Measurements from ENCODE around the gene ARHGAP8.
"Not testable (repeated sequence)": the region's sequence is repeated elsewhere in the genome, so short reads cannot be mapped to it uniquely, and the experiment has no call there.

Gene ARHGAP8

DNA sequence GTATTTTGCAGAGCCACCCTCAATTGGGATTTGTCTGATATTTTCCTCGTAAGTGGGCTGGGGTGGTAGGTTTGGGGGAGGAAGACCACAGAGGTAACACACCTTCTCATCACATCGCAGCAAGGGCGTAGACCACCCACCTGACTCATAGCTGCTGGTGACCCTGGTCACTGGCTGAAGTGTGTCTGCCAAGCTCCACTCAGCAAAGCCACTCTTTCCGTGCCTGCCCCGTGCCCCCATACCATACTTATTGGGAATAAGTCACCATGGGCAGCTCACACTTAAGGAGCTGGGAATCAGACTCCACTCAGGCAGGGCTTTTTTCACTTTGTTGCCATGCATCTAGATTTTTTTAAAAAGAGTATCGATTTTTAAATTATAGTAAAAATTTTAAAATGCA is 145.9 kb downstream of the ARHGAP8 start:
- no peak for DNase-seq (ENCODE audit: extremely low read depth, low read depth)
- H3K4me3 ChIP-seq (replicated peaks; ENCODE audit: low read depth, low read length) = no peak overlapping the region
- TF ChIP-seq, protein P1, sequence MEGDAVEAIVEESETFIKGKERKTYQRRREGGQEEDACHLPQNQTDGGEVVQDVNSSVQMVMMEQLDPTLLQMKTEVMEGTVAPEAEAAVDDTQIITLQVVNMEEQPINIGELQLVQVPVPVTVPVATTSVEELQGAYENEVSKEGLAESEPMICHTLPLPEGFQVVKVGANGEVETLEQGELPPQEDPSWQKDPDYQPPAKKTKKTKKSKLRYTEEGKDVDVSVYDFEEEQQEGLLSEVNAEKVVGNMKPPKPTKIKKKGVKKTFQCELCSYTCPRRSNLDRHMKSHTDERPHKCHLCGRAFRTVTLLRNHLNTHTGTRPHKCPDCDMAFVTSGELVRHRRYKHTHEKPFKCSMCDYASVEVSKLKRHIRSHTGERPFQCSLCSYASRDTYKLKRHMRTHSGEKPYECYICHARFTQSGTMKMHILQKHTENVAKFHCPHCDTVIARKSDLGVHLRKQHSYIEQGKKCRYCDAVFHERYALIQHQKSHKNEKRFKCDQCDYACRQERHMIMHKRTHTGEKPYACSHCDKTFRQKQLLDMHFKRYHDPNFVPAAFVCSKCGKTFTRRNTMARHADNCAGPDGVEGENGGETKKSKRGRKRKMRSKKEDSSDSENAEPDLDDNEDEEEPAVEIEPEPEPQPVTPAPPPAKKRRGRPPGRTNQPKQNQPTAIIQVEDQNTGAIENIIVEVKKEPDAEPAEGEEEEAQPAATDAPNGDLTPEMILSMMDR (IDR thresholded peaks at IDR 0.05; ENCODE audit: low read depth, low read length, missing control alignments) = no peak

DNA sequence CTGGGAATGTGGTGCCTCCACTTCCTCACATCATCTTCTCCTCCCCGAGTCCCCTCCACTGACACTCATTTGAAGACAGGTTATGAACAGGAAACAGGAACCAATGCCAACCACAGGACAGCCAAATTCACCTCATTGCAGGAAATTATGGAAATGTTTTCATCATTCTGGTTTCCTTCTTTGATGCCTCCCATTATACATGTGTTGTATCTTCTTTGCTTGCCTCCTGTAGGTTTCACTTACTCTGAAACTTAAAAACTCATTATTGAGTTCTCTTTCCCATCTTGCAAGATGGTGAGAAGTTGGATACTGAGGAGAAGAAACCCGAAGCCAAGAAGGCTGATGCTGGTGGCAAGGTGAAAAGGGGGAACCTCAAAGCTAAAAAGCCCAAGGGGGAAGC is 148.9 kb downstream of the ARHGAP8 start:
- DNase-seq (ENCODE audit: extremely low read depth, low read depth) = no peak
- TF ChIP-seq, protein P1 (IDR thresholded peaks at IDR 0.05; ENCODE audit: low read depth, low read length, missing control alignments) = no peak
- H3K4me3 ChIP-seq (replicated peaks; ENCODE audit: low read depth, low read length) = no peak overlapping the region

DNA sequence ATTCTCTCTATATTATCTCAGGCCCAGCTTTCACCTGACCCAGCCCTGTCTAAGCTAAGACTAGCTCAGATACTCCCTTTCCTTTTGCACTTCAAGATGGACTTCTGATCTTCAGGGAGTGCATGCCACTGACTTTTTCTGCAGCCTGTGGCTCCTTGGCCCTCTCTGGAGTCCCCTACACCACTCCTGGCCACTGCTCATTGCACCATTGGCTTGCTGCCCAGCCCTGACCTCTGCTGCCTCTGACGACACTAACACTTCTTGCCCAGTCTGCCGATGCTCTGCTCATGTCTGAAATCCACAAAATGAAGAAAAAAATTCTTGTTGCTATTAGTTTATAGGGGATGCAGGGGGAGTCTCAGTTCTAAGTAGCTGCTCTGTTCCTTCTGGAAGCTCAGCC is 150.8 kb downstream of the ARHGAP8 start:
- H3K4me3 ChIP-seq (replicated peaks; ENCODE audit: low read depth, low read length); DNase-seq (ENCODE audit: extremely low read depth, low read depth): not testable (repeated sequence)

DNA sequence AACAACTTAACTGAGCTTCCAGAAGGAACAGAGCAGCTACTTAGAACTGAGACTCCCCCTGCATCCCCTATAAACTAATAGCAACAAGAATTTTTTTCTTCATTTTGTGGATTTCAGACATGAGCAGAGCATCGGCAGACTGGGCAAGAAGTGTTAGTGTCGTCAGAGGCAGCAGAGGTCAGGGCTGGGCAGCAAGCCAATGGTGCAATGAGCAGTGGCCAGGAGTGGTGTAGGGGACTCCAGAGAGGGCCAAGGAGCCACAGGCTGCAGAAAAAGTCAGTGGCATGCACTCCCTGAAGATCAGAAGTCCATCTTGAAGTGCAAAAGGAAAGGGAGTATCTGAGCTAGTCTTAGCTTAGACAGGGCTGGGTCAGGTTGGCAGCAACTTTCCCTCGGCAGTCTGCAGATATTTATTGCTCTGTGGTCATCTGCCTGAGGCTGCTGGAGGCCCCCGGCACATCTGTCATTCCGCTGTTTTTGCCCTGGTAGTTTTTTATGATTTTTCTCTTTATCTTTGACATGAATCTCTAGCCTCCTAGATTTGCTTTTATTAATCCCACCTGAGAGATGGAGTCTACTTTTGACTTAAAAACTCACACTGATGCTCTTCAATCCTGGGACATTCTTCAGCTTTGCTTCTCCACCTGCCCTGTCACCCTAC is 152.2 kb downstream of the ARHGAP8 start:
- not testable (repeated sequence) for DNase-seq (ENCODE audit: extremely low read depth, low read depth); H3K4me3 ChIP-seq (replicated peaks; ENCODE audit: low read depth, low read length)

DNA sequence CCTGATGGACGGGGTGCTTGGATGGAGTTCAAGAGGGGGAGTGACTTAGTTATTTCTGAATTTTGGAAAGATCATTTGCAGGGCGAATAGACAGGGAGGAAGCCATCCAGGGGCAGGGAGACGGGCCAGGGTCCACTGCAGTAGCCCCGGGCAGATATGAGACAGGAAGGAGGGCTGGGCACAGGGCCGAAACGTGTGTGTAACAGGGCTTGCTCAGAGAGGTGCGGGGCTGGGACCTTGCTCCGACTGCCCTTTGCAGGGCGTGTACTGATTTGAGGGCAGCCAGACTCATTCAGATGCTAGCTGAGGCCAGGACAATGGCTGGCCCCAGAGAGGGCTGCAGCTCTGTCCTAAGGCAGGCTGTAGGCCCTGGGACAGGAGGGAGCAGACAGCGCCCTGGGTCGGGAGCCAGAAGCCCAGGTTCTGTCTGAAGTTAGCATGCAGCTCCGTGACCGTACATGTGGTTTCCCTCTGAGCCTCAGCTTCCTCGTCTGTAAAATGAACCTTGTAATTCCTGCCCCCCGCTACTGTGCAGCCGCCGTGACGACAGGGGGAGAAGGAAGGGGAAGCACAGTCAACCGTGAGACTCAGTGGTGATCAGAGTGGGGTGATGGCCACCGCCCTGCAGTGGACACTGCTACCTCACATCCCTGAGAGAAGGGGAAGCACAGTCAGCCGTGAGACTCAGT is 154.0 kb downstream of the ARHGAP8 start:
- no peak overlapping the region for H3K4me3 ChIP-seq (replicated peaks; ENCODE audit: low read depth, low read length)
- no peak for DNase-seq (ENCODE audit: extremely low read depth, low read depth)
- TF ChIP-seq, protein P1 (IDR thresholded peaks at IDR 0.05; ENCODE audit: low read depth, low read length, missing control alignments) = no peak

DNA sequence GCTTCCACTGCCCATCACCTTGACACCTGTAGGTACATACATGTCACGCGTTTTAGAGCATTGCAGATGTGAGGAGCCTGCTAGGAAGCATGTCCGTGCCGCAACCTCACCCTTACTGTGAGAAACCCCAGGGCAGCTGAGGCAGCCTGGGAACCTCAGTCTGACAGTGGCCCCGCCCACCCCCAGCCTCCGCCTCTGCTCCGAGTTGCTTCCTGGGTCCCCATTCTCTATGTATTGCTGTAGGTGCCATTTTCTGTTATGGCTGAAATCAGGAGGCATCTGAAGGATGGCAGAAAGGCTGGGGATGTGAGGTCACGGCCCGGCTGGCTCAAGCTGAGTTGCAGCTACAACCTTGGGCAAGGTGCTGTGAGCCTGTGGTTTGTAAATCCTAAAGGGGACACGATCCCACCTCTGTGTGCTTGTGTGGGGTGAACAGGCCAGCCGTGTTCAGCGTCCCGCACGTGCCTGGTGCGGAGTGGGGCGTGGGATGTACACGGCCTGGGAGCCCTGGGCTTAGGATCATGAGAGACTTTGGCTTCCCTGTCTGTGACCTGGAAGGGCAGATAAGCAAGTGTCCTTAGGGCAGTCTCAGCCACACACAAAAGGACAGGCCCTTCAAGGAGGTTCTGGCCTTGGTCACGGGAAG is 154.7 kb downstream of the ARHGAP8 start:
- TF ChIP-seq, protein P1 (IDR thresholded peaks at IDR 0.05; ENCODE audit: low read depth, low read length, missing control alignments) = no peak
- no peak for DNase-seq (ENCODE audit: extremely low read depth, low read depth)
- H3K4me3 ChIP-seq (replicated peaks; ENCODE audit: low read depth, low read length) = no peak overlapping the region

DNA sequence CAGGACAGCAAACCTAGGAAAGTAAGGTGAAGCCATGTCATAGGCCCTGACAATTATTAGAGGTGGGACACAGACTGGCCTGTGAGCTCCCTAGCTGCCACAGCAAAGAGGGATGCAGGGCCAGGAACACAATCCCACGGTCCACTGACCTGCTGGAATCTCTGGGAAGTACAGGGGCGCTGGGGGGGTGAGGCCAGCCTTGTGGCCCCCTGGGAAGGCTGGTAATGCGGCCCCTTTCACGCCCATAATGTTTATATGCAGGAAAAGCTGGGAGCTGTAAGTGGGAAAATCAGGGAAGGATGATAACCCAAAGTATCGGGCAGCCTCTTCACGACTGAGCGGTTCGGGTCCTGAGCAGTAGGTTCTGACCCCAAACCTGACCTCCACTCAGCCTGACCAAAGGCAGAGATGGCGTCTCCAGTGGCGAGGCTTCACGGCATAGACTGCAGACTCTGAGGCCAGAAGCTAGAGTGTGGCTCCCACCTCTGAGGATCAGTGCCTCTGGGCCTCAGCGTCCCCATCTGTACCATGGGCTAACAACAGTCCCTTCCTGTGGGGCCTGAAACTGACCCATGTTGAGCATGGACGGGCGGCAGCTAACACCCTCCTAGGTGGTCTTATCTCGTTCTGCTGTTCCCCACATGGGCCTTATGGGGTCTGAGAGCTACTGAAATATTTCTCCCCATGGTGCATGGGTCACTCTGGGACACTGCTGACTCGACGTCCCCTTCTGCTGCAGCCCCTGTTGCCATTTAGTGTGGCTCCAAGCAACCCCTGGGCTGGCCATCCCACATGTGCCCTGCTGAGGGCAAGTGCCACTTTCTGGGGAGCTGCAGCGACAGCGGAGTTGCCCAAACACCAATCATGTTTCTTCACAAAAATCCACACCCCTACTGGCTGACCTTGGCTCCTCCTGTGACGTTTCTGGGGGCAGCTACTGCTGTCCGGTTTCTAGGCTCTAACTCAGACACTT is 155.7 kb downstream of the ARHGAP8 start:
- no peak overlapping the region for H3K4me3 ChIP-seq (replicated peaks; ENCODE audit: low read depth, low read length)
- DNase-seq (ENCODE audit: extremely low read depth, low read depth) = no peak
- TF ChIP-seq, protein P1 (IDR thresholded peaks at IDR 0.05; ENCODE audit: low read depth, low read length, missing control alignments) = no peak

All from HFF-Myc (cell line).